Thoracic aorta (tissue), 2 donors: Measurements from ENCODE around the gene MAPK8. TPM values are rescaled to one million over a fixed set of nuclear protein-coding genes. Genes with fewer than 3 reads are reported as not detected.

ENCODE experiments used
- ATAC-seq: fragments of 150-250 bp; one replicate; pipeline ENCODE4 v1.8.0; 2017; ENCODE audit warnings: low read depth; ENCODE audit not compliant: insufficient number of reproducible peaks, low FRiP score
- DNase-seq: peaks from one replicate; pipeline ENCODE4 v3.0.0-alpha.2; 2020; ENCODE audit warnings: low spot score
- H3K27ac ChIP-seq, 2 donors: fragments of 200-600 bp; sonication (generic); 1 replicate in 1 of 2; 2 replicates in 1 of 2; pipeline ENCODE4 v1.5.1; 2016; ENCODE audit warnings: mild to moderate bottlenecking in 2 of 2, moderate library complexity in 2 of 2
- H3K27me3 ChIP-seq: fragments of 200-600 bp; sonication (generic); replicated peaks from 2 replicates; pipeline ENCODE4 v1.6.0; 2016; ENCODE audit warnings: mild to moderate bottlenecking; ENCODE audit not compliant: insufficient read depth
- H3K36me3 ChIP-seq: fragments of 200-600 bp; sonication (generic); one replicate; pipeline ENCODE4 v1.5.1; 2016
- H3K4me1 ChIP-seq, 2 donors: fragments of 200-600 bp; sonication (generic); 1 replicate in 1 of 2; 2 replicates in 1 of 2; pipeline versions ENCODE4 v1.5.1 to v1.6.0; 2016; ENCODE audit warnings: low read depth in 2 of 2, mild to moderate bottlenecking in 1 of 2; ENCODE audit not compliant: control insufficient read depth in 1 of 2
- H3K4me3 ChIP-seq: fragments of 200-600 bp; sonication (generic); 2 replicates; pipeline ENCODE4 v1.5.1; 2016; ENCODE audit warnings: mild to moderate bottlenecking
- H3K9me3 ChIP-seq: fragments of 200-600 bp; sonication (generic); 2 replicates; pipeline ENCODE4 v1.5.1; 2016
- total RNA-seq, 2 donors: library from RNA; depleted of rRNA; stranded (reverse); fragments of >200 nt; gene quantifications; one replicate each; pipeline versions ENCODE4 v1.1.0 to v1.2.3, GENCODE V29; 2016
- TF ChIP-seq, protein P1 (sequence below): fragments of 200-600 bp; sonication (generic); IDR thresholded peaks from one replicate; pipeline ENCODE4 v1.5.1; 2019; ENCODE audit warnings: antibody characterized with exemption

Gene MAPK8
- total RNA-seq, 2 donors from 2014 or later = 19.5 to 57.4 TPM

DNA sequence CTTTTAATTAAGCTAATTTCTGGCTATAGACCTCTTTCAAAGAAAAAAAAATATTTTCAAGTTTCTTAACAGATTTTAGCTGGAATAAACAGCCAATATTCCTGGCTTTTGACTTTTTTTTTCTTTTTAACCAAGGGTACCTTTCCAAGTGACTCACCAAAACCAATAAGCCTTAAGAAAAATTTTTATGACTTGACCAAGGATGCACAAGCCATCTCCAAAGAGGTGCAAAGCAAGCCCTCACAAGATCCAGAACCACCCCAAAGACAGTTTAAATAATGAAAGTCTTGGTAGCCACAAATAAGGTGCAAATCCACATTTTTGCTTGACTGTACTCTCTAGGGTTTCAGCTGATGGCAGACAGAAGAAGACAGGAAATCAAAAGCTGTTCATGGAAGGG is 76.5 kb downstream of the MAPK8 start:
- no peak overlapping the region for H3K27ac ChIP-seq
- ATAC-seq (no peak), DNase-seq (no peak)
- H3K4me1 ChIP-seq = no peaks in the 10 kb centered on the region
- no peaks in the 10 kb centered on the region for H3K36me3 ChIP-seq
- TF ChIP-seq, protein P1, sequence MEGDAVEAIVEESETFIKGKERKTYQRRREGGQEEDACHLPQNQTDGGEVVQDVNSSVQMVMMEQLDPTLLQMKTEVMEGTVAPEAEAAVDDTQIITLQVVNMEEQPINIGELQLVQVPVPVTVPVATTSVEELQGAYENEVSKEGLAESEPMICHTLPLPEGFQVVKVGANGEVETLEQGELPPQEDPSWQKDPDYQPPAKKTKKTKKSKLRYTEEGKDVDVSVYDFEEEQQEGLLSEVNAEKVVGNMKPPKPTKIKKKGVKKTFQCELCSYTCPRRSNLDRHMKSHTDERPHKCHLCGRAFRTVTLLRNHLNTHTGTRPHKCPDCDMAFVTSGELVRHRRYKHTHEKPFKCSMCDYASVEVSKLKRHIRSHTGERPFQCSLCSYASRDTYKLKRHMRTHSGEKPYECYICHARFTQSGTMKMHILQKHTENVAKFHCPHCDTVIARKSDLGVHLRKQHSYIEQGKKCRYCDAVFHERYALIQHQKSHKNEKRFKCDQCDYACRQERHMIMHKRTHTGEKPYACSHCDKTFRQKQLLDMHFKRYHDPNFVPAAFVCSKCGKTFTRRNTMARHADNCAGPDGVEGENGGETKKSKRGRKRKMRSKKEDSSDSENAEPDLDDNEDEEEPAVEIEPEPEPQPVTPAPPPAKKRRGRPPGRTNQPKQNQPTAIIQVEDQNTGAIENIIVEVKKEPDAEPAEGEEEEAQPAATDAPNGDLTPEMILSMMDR = no peak
- no peaks in the 10 kb centered on the region for H3K27me3 ChIP-seq
- no peak overlapping the region for H3K4me3 ChIP-seq
- no peaks in the 10 kb centered on the region for H3K9me3 ChIP-seq

DNA sequence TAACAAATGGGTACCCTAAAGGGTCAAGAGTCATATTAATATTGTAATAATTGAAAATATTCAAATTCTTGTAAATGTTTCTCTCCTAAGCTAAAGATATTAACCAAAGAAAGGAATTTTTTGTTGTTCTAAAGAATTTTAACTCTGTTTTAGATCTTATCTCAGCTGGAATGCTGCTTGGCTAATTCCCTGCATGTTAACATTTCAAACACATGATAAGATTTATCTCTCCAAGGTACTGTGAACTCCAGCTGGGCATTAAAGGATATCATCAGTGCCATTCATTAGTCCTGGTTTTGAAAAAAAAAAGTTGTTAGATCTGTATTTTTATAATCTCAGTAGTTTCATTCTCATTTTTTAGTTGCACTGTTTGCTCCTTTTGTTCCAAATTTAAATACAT is 76.9 kb downstream of the MAPK8 start:
- no peaks in the 10 kb centered on the region for H3K4me1 ChIP-seq
- H3K27ac ChIP-seq = no peak overlapping the region
- TF ChIP-seq, protein P1 = no peak

DNA sequence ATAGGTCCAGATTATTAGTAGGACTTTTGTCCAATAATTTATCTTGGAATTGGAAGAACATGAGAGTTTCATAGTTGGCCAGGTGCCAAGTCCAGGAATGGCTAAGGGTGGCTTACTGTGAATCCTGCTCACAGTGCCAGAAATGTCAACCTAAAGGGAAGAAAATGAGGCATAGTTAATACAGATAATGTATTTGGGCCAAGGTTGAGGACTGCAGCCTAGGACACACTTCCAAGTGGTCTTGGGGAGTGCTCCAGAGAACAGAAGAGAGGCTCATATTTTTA is 78.2 kb downstream of the MAPK8 start:
- no peaks in the 10 kb centered on the region for H3K9me3 ChIP-seq
- ATAC-seq (no peak), DNase-seq (no peak)
- no peaks in the 10 kb centered on the region for H3K27me3 ChIP-seq
- no peaks in the 10 kb centered on the region for H3K36me3 ChIP-seq
- H3K4me3 ChIP-seq = no peak overlapping the region
- H3K27ac ChIP-seq = no peak overlapping the region
- TF ChIP-seq, protein P1 = no peak
- H3K4me1 ChIP-seq = no peaks in the 10 kb centered on the region

More for the DNA sequence above, 76.9 kb downstream of the MAPK8 start:
- DNase-seq (no peak), ATAC-seq (no peak)
- Histone ChIP-seq H3K4me3 (no peak overlapping the region), H3K36me3 (no peaks in the 10 kb centered on the region), H3K9me3 (no peaks in the 10 kb centered on the region), H3K27me3 (no peaks in the 10 kb centered on the region)

DNA sequence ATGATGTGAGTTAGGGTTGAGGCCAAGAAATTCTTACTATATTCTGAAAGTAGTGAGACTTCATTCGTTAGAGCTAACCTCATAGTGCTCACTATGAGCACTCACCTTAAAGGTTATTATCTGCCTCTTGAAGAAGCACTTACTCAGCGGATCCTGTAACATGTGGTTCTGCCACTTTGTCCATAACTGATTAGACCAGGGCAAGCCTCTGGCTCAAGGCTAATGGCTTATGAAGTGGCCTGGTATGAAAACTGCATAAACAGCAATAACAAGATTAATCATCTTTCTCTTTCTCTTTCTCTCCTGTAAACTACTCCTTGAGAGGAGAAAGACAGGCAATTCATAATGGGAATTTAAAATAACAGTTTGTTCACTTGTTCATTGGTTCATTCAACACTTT is 82.8 kb downstream of the MAPK8 start:
- H3K36me3 ChIP-seq = no peaks in the 10 kb centered on the region
- TF ChIP-seq, protein P1 = no peak

DNA sequence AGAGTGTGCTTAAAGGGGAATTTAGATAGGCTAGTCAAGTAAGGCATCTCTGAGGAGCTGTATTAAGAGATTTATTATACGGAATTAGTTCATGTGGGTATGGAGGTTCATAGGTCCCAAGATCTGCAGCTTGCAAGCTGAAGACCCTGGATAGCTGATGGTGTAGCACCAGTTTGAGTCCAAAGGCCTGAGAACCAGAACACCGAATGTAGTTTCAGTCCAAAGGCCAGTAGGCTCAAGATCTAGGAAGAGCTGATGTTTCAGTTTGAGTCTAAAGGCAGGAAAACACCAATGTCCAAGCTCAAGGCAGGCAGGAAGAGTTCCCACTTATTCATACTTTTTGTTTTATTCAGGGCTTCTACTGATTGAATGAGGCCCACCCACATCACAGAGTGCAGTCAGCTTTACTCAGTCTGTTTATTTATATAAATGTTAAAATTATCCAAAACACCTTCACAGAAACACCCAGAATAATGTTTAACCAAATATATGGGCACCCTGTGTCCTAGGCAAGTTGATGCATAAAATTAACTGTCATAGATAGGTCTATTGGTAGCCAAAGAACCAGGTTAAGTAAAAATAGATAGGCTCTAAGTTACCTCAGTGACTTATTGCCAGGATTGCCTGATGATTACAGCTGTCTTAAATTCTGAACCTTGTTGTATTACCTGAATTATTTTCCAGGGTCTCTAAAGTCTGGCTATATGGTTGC is 83.5 kb downstream of the MAPK8 start:
- H3K36me3 ChIP-seq = no peaks in the 10 kb centered on the region
- no peak overlapping the region for H3K27ac ChIP-seq
- no peaks in the 10 kb centered on the region for H3K9me3 ChIP-seq
- peaks cover 6 to 11% of the 10 kb centered on the region in 2 donors for H3K4me1 ChIP-seq
- DNase-seq = no peak
- H3K4me3 ChIP-seq = no peak overlapping the region
- no peak for ATAC-seq
- TF ChIP-seq, protein P1 = no peak
- H3K27me3 ChIP-seq = no peaks in the 10 kb centered on the region

More for the DNA sequence above, 82.8 kb downstream of the MAPK8 start:
- Histone ChIP-seq H3K9me3 (no peaks in the 10 kb centered on the region), H3K27me3 (no peaks in the 10 kb centered on the region), H3K4me3 (no peak overlapping the region), H3K27ac (no peak overlapping the region), H3K4me1 (peaks cover 6 to 11% of the 10 kb centered on the region in 2 donors)
- DNase-seq (no peak), ATAC-seq (no peak)
